ENCODE measurements around the gene TMEM53.

DNA sequence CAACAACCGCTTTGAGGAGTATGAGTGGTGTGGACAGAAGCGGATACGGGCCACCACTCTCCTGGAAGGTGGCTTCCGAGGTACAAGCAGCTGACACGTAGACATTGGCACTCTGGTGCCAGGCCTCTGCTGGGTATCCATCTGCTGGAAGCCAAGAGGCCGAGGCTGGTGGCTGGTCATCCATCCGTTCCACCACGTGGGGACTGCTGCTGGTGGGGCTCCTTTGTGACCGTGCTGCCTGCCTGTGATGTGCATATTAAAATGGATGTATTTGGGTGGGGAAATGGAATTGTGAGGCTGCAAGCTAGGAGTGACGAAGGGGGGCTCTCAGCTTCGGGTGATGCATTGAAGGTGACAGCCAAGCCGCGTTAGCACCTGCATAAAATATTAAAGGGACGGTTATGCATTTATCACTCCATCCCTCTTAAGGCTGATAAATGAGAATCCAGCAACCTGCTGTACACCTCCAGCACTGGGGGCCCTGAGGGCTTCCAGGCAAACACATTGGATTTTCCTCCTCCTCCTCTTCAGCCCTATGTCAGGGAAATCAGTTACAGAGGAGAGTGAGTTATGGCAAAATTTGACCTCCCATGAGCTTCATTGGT lies 38.1 kb downstream of the TMEM53 start:
- TF ChIP-seq, protein P1, sequence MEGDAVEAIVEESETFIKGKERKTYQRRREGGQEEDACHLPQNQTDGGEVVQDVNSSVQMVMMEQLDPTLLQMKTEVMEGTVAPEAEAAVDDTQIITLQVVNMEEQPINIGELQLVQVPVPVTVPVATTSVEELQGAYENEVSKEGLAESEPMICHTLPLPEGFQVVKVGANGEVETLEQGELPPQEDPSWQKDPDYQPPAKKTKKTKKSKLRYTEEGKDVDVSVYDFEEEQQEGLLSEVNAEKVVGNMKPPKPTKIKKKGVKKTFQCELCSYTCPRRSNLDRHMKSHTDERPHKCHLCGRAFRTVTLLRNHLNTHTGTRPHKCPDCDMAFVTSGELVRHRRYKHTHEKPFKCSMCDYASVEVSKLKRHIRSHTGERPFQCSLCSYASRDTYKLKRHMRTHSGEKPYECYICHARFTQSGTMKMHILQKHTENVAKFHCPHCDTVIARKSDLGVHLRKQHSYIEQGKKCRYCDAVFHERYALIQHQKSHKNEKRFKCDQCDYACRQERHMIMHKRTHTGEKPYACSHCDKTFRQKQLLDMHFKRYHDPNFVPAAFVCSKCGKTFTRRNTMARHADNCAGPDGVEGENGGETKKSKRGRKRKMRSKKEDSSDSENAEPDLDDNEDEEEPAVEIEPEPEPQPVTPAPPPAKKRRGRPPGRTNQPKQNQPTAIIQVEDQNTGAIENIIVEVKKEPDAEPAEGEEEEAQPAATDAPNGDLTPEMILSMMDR (IDR thresholded peaks at IDR 0.05): no peak
- no peak for TF ChIP-seq EP300 (IDR thresholded peaks at IDR 0.05)

Data from stomach (tissue), 4 donors.